ENCODE results near the gene FOXA2. TPM values are rescaled to one million over a fixed set of nuclear protein-coding genes. Genes with fewer than 3 reads are reported as not detected.
"Not testable (repeated sequence)": the region's sequence is repeated elsewhere in the genome, so short reads cannot be mapped to it uniquely, and the experiment has no call there.

FOXA2 gene
- total and polyA plus RNA-seq, 2 donors (not counting 1 experiment from before 2014, with no cell fraction given): not detected

- Mint-ChIP-seq H3K4me1 (no peaks in the 10 kb centered on the region), H3K4me3 (no peak overlapping the region), H3K27ac (no peak overlapping the region), H3K9me3 (ENCODE audit: insufficient read depth) (no peaks in the 10 kb centered on the region), H3K27me3 (peaks cover 52% of the 10 kb centered on the region)
- Histone ChIP-seq H2AFZ (ENCODE audit: insufficient read depth, low read depth, low read length, poor library complexity, severe bottlenecking) (no peak overlapping the region), H3K4me2 (replicated peaks; ENCODE audit: low read depth, low read length, poor library complexity, severe bottlenecking) (no peak overlapping the region), H3K27ac (ENCODE audit: low read length in 2 of 2) (no peak overlapping the region), H3K27me3 (replicated peaks in 1 of 4; ENCODE audit: control extremely low read depth in 1 of 4, control insufficient read depth in 3 of 4, insufficient read depth in 4 of 4, low read length in 3 of 4) (peaks cover 0 to 8% (median 6%) of the 10 kb centered on the region in 4 experiments), H3K36me3 (replicated peaks in 1 of 2; ENCODE audit: control extremely low read depth in 1 of 2, control insufficient read depth in 1 of 2, extremely low read depth in 1 of 2, insufficient read depth in 2 of 2, low read length in 1 of 2) (no peaks in the 10 kb centered on the region), H3K4me1 (ENCODE audit: control insufficient read depth in 2 of 2, insufficient read depth in 2 of 2, low read length in 2 of 2) (no peaks in the 10 kb centered on the region), H3K4me3 (ENCODE audit: control extremely low read depth in 1 of 5, extremely low read depth in 1 of 5, insufficient read depth in 1 of 5, low read depth in 2 of 5, low read length in 4 of 5) (no peak overlapping the region), H3K9ac (ENCODE audit: low read length) (no peak overlapping the region), H3K9me3 (ENCODE audit: control extremely low read depth in 1 of 3, control insufficient read depth in 2 of 3, insufficient read depth in 1 of 3, low read length in 2 of 3) (peaks cover 0 to 6% (median 1%) of the 10 kb centered on the region in 3 donors), H3K79me2 (ENCODE audit: control insufficient read depth, insufficient read depth, low read length) (no peaks in the 10 kb centered on the region), H4K20me1 (ENCODE audit: control insufficient read depth, insufficient read depth, low read length, poor library complexity, severe bottlenecking) (no peaks in the 10 kb centered on the region)
- POLR2A ChIA-PET: no interaction called here
- CTCF ChIA-PET: no interaction called here
- DNase-seq: no peak
- intact Hi-C loops (cut with micrococcal nuclease): no loop called here
- 53% methylated on average over 2 of the region's 5 CpGs for WGBS (ENCODE audit: insufficient coverage)
- TF ChIP-seq CTCF (IDR thresholded peaks at IDR 0.05): no peak
- no peak for TF ChIP-seq EZH2 (IDR thresholded peaks at IDR 0.05; ENCODE audit: borderline replicate concordance, insufficient read depth, low read depth, low read length, poor library complexity, severe bottlenecking)
- ATAC-seq (ENCODE audit: low read depth): no peak
These were observed 28.4 kb downstream of the FOXA2 start for GRCh38 chr20:22555791-22556564.

- H2AFZ ChIP-seq (ENCODE audit: insufficient read depth, low read depth, low read length, poor library complexity, severe bottlenecking): no peak overlapping the region
- Mint-ChIP-seq H3K4me1 (no peaks in the 10 kb centered on the region), H3K9me3 (ENCODE audit: insufficient read depth) (no peaks in the 10 kb centered on the region), H3K27me3 (peaks cover 40% of the 10 kb centered on the region), H3K4me3 (no peak overlapping the region), H3K27ac (no peak overlapping the region)
- ATAC-seq (ENCODE audit: low read depth) (no peak), DNase-seq (no peak)
- H3K4me2 ChIP-seq (replicated peaks; ENCODE audit: low read depth, low read length, poor library complexity, severe bottlenecking): no peak overlapping the region
- H3K36me3 ChIP-seq (replicated peaks in 1 of 2; ENCODE audit: control extremely low read depth in 1 of 2, control insufficient read depth in 1 of 2, extremely low read depth in 1 of 2, insufficient read depth in 2 of 2, low read length in 1 of 2): no peaks in the 10 kb centered on the region
- no peak overlapping the region for H3K27ac ChIP-seq (ENCODE audit: low read length in 2 of 2)
- peaks cover 0 to 9% (median 1%) of the 10 kb centered on the region in 3 donors for H3K9me3 ChIP-seq (ENCODE audit: control extremely low read depth in 1 of 3, control insufficient read depth in 2 of 3, insufficient read depth in 1 of 3, low read length in 2 of 3)
- ChIA-PET POLR2A (no interaction called here), CTCF (no interaction called here)
- no CpG with 5 or more reads among the region's 2 CpGs for WGBS (ENCODE audit: insufficient coverage)
- no peak for TF ChIP-seq CTCF (IDR thresholded peaks at IDR 0.05)
- TF ChIP-seq EZH2 (IDR thresholded peaks at IDR 0.05; ENCODE audit: borderline replicate concordance, insufficient read depth, low read depth, low read length, poor library complexity, severe bottlenecking): no peak
- H3K27me3 ChIP-seq (replicated peaks in 1 of 4; ENCODE audit: control extremely low read depth in 1 of 4, control insufficient read depth in 3 of 4, insufficient read depth in 4 of 4, low read length in 3 of 4): peaks cover 0 to 6% (median 5%) of the 10 kb centered on the region in 4 experiments
- H3K4me1 ChIP-seq (ENCODE audit: control insufficient read depth in 2 of 2, insufficient read depth in 2 of 2, low read length in 2 of 2): no peaks in the 10 kb centered on the region
- intact Hi-C loops (cut with micrococcal nuclease): no loop called here
- H3K79me2 ChIP-seq (ENCODE audit: control insufficient read depth, insufficient read depth, low read length): no peaks in the 10 kb centered on the region
- no peak overlapping the region for H3K4me3 ChIP-seq (ENCODE audit: control extremely low read depth in 1 of 5, extremely low read depth in 1 of 5, insufficient read depth in 1 of 5, low read depth in 2 of 5, low read length in 4 of 5)
- no peak overlapping the region for H3K9ac ChIP-seq (ENCODE audit: low read length)
- no peaks in the 10 kb centered on the region for H4K20me1 ChIP-seq (ENCODE audit: control insufficient read depth, insufficient read depth, low read length, poor library complexity, severe bottlenecking)
These were observed 30.0 kb downstream of the FOXA2 start for GRCh38 chr20:22554391-22554790.

GRCh38 chr20:22550514-22550913 lies 33.9 kb downstream of the FOXA2 start:
- H3K36me3 ChIP-seq (replicated peaks in 1 of 2; ENCODE audit: control extremely low read depth in 1 of 2, control insufficient read depth in 1 of 2, extremely low read depth in 1 of 2, insufficient read depth in 2 of 2, low read length in 1 of 2); H3K4me2 ChIP-seq (replicated peaks; ENCODE audit: low read depth, low read length, poor library complexity, severe bottlenecking); DNase-seq; H3K27me3 ChIP-seq (replicated peaks in 1 of 4; ENCODE audit: control extremely low read depth in 1 of 4, control insufficient read depth in 3 of 4, insufficient read depth in 4 of 4, low read length in 3 of 4); H2AFZ ChIP-seq (ENCODE audit: insufficient read depth, low read depth, low read length, poor library complexity, severe bottlenecking); H3K9ac ChIP-seq (ENCODE audit: low read length); H4K20me1 ChIP-seq (ENCODE audit: control insufficient read depth, insufficient read depth, low read length, poor library complexity, severe bottlenecking); POLR2A ChIA-PET; CTCF ChIA-PET; H3K4me1 Mint-ChIP-seq; H3K4me3 ChIP-seq (ENCODE audit: control extremely low read depth in 1 of 5, extremely low read depth in 1 of 5, insufficient read depth in 1 of 5, low read depth in 2 of 5, low read length in 4 of 5); H3K4me1 ChIP-seq (ENCODE audit: control insufficient read depth in 2 of 2, insufficient read depth in 2 of 2, low read length in 2 of 2); intact Hi-C loops (cut with micrococcal nuclease); ATAC-seq (ENCODE audit: low read depth); H3K4me3 Mint-ChIP-seq; H3K9me3 ChIP-seq (ENCODE audit: control extremely low read depth in 1 of 3, control insufficient read depth in 2 of 3, insufficient read depth in 1 of 3, low read length in 2 of 3); H3K27ac Mint-ChIP-seq; H3K27ac ChIP-seq (ENCODE audit: low read length in 2 of 2); H3K79me2 ChIP-seq (ENCODE audit: control insufficient read depth, insufficient read depth, low read length); H3K9me3 Mint-ChIP-seq (ENCODE audit: insufficient read depth): not testable (repeated sequence)
- 100% methylated on average over 2 of the region's 4 CpGs for WGBS (ENCODE audit: insufficient coverage)
- H3K27me3 Mint-ChIP-seq: peaks cover 20% of the 10 kb centered on the region
